GM10847 (cell line): Measurements from ENCODE around the gene AHSP.

Experiments used
- POLR2A ChIP-seq: IDR thresholded peaks from 2 replicates; pipeline ENCODE4 v1.6.1; 2011; ENCODE audit not compliant: insufficient read length; ENCODE audit errors: extremely low read depth

The AHSP gene

DNA sequence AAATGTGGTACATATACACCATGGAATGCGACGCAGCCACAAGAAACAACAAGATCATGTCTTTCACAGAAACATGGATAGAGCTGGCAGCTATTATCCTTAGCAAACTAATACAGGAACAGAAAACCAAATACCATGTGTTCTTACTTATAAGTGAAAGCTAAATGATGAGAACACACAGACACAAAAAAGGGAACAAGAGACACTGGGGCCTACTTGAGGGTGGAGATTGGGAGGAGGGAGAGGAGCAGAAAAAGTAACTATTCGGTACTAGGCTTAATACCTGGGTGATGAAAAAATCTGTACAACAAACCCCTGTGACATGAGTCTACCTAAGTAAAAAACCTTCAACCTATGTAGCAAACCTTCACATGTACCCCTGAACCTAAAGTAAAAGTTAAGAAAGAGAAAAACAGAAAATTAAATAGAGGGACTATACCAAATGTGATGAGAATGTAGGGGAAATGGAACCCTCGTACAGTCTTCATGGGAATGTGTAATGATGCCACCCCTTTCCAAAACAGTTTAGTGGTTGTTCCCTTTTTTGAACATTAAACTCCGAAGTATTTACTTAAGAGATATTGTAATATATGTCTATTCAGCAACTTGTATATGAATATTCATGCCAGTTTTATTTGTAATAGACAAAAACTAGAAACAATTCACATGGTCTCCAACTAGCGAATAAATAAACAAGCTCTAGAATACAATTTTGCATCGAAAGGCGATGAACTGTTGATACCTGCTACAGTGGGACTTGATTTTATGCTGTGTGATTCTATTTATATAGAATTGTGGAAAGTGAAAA is 33.9 kb downstream of the AHSP start:
- no peak for TF ChIP-seq POLR2A

- TF ChIP-seq POLR2A, result no peak
These were observed 41.1 kb downstream of the AHSP start for GRCh38 chr16:31568577-31569359.

GRCh38 chr16:31569360-31569717 is 41.6 kb downstream of the AHSP start:
- TF ChIP-seq POLR2A, result no peak

DNA sequence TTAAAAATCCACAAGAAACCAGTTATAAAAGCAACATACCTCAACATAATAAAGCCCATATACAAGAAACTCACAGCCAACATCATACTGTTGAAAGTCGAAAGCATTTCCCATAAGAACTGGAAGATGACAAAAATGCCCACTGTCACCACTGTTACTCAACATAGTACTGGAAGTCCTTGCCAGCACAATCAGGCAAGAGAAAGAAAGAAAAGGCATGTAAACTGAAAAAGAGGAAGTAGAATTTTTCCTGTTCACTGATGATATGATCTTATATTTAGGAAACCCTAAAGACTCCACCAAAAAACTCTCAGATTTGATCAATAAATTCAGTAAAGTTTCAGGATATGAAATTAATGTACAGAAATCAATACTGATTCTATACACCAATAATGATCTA is 45.1 kb downstream of the AHSP start:
- no peak for TF ChIP-seq POLR2A

DNA sequence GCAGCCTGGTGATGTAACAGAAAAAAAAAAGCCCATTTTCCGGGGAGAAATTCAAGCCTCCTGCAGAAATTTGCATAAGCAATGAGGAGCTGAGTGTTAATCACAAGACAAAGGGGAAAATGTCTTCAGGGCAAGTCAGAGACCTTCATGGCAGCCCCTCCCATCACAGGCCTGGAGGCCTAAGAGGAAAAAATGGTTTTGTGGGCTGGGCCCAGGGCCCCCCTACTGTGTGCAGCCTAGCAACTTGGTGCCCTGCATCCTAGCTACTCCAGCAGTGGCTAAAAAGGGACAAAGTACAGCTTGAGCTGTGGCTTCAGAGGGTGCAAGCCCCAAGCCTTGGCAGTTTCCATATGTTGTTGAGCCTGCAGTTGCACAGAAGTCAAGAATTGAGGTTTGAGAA is 49.7 kb downstream of the AHSP start:
- no peak for TF ChIP-seq POLR2A
